ENCODE data around the gene COA1.

The COA1 gene

GRCh38 chr7:43593010-43593409 lies 136.3 kb downstream of the COA1 start:
- no peak for DNase-seq (ENCODE audit: low read depth, low spot score)

- DNase-seq (ENCODE audit: low read depth, low spot score), result no peak
Observed at GRCh38 chr7:43592326-43592725, 137.0 kb downstream of the COA1 start.

- DNase-seq (ENCODE audit: low read depth, low spot score), result no peak
Observed at GRCh38 chr7:43591558-43592180, 137.7 kb downstream of the COA1 start.

- DNase-seq (ENCODE audit: low read depth, low spot score), result no peak
Observed at GRCh38 chr7:43590862-43591557, 138.3 kb downstream of the COA1 start.

GRCh38 chr7:43589728-43590127 lies 139.6 kb downstream of the COA1 start:
- no peak for DNase-seq (ENCODE audit: low read depth, low spot score)

All from brain pericyte (primary cell).